ENCODE measurements around the gene AP3S1.
"Not testable (repeated sequence)": the region's sequence is repeated elsewhere in the genome, so short reads cannot be mapped to it uniquely, and the experiment has no call there.

AP3S1 gene

DNA sequence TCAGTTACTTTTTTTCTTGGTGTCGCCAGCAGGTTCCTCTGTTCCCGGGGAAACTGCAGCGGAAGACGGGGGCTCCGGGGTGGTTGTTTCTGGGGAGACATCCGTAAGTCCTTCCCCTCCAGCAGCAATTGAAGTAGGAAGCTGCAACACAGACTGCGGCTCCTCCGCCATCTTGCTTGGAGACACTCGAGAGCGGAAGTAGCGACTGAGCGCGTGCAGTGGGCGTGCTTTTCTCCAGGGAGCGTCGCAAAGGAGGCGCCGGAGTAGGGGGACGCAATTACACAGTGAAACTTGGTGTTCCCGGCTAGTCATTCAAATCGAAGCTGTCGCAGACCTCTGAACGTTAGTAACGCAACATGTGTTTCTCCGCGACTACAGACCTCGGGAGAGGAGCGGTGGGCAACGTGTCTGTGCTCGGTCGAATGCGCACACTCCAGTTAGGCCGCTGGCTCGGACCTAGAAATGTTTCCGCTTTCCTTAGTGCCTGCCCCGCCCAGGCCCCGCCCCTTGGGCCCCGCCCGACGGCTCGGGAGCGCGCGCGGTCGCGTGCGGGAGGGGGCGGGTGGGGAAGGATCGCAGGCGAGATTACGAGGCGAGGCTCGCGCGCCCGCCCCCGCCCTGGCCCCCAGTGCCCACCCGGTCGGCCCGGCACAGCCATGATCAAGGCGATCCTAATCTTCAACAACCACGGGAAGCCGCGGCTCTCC lies at the start of gene AP3S1, which contains the start of gene ATG12:
TSS of gene AP3S1 (plus strand) at position 554 of the 707 bp plus-strand sequence. CDS start at position 657, 103 bp downstream.
TSS of gene ATG12 (minus strand) at position 184 of the 707 bp plus-strand sequence. CDS start at position 171, 13 bp downstream.
- DNase-seq (ENCODE audit: low read depth): peak; percentile 84

DNA sequence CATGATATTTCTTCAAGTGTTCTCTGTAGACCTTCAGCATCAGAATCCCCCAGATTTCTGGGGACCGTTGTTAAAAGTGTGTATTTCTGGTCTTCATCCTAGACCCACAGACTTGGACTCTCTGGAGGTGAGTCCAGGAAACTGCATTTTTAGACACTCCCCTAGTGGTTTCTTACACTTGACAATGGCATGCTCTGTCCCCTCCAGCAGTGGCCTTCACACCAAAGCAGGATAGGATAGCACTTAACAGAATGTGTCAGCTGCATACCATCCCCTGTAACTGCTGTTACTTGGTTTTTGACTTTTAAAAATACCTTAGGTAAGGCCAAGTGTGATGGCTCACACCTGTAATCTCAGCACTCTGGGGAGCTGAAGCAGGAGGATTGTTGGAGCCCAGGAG lies 46.0 kb upstream of the AP3S1 start:
- DNase-seq (ENCODE audit: low read depth): no peak

DNA sequence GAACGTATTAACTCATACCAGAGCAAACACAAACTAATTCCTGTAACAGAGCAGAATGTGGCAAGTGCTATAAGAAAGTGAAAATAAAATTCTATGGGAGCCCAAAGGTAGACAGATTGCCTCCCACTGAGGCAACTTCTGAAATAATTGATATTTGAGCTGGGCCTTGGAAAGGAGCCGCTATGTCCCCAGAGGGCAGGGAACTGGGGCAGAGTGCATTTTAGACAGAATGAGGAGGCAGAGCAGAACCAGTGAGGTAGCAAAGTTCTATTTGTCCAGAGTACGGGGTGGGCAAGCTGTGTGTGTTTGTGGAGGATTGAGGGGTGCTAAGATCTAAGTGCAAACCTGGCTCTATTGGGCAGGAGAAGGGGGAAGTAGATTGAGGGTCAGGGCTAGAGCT lies 45.1 kb upstream of the AP3S1 start:
- DNase-seq (ENCODE audit: low read depth): no peak

DNA sequence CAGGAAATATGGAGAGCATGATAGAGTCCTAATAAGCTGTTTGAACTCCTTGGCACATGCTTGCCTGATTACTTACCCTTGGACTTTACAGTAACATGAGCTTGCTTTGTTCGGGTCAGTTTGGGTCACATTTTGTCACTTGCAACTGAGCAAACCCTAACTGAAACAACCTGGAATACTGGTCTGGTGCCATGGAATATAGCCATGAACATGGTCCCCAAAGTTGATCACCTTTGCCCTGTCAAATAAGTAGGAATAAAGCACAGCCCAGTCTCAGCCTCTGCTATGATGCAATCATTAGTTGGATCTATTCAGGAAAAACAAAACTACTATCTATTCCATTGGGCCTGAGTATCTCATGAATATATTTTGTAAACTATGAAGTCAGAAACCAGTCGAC lies 43.5 kb upstream of the AP3S1 start:
- no peak for DNase-seq (ENCODE audit: low read depth)

DNA sequence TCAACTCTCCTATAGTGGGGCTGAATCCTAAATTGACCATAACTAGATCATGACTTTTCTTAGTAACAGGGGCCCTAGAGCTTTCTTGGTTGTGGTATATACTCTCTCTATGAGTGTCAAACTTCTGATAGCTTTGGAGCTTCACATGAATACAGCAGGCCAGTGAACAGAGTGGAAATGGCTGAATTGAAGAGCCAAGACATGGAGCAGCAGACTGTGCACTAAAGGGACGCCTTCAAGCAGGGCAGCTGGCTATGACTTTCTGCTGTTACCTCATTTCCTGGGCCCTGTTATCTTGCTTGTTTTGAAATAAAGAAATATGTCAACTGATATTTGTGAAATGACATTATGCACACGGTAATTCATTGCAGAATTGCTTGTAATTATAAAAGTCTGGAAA lies 41.6 kb upstream of the AP3S1 start:
- no peak for DNase-seq (ENCODE audit: low read depth)

GRCh38 chr5:115801152-115801551 lies 40.6 kb upstream of the AP3S1 start:
- DNase-seq (ENCODE audit: low read depth): no peak

GRCh38 chr5:115801984-115802383 lies 39.8 kb upstream of the AP3S1 start:
- no peak for DNase-seq (ENCODE audit: low read depth)

- no peak for DNase-seq (ENCODE audit: low read depth)
These were observed 34.6 kb upstream of the AP3S1 start for GRCh38 chr5:115806986-115807653.

GRCh38 chr5:115807654-115808052 lies 34.1 kb upstream of the AP3S1 start:
- DNase-seq (ENCODE audit: low read depth): no peak

DNA sequence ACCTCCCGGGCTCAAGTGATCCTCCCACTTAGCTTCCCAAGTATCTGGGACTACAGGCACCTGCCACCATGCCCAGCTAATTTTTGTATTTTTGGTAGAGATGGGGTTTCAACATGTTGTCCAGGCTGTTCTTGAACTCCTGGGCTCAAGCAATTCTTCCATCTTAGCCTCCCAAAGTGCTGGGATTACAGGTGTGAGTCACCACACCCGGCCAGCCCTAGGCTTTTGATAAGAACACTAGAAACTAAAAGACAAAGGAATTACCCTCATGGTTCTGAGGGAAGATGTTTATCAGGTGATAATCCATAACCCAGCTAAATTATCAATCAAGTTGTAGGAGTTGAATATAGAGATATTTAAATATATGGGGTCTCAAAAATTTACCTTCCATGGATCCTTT lies 33.7 kb upstream of the AP3S1 start:
- not testable (repeated sequence) for DNase-seq (ENCODE audit: low read depth)

- DNase-seq (ENCODE audit: low read depth): no peak
These were observed 31.8 kb upstream of the AP3S1 start for GRCh38 chr5:115809946-115810345.

DNA sequence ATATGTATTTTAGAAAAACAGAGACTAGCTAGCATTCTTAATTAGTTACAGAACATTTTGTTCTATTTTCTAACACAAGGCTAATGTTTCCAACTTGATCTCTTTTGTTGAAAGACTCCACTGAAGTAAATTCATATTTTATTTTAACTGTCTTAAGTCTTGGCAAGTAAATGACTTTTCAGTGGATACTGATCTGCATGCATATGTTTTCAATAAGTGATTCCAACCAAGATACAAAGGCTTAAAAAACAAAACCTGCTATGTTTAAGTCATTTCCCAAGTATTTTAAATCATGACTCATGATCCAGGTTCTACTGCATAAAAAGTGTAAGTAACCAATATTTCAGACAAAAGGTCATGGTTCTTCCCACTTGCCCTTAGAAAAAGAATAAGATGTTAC lies 31.0 kb upstream of the AP3S1 start:
- DNase-seq (ENCODE audit: low read depth): no peak

- no peak for DNase-seq (ENCODE audit: low read depth)
These were observed 30.3 kb upstream of the AP3S1 start for GRCh38 chr5:115811406-115811805.

DNA sequence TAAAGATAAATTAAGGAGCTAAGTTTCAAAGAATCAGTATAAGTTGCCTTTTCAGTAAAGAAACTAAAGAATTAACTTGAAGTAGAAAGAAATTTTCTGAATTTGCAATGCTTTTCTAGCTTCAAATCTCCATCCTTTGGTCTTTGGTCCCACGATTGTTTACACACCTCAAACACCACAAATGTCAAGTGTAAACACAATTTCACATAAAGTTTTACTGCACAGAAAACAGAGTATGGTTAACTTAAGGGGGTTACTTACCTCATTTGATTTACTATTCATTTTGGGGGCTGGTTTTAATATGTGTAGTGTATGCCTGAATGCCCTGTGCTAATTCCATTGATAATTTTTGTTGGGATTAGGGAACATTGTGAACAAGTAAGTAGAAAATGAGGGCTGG lies 29.4 kb upstream of the AP3S1 start:
- no peak for DNase-seq (ENCODE audit: low read depth)

GRCh38 chr5:115813719-115814118 lies 28.0 kb upstream of the AP3S1 start:
- no peak for DNase-seq (ENCODE audit: low read depth)

DNA sequence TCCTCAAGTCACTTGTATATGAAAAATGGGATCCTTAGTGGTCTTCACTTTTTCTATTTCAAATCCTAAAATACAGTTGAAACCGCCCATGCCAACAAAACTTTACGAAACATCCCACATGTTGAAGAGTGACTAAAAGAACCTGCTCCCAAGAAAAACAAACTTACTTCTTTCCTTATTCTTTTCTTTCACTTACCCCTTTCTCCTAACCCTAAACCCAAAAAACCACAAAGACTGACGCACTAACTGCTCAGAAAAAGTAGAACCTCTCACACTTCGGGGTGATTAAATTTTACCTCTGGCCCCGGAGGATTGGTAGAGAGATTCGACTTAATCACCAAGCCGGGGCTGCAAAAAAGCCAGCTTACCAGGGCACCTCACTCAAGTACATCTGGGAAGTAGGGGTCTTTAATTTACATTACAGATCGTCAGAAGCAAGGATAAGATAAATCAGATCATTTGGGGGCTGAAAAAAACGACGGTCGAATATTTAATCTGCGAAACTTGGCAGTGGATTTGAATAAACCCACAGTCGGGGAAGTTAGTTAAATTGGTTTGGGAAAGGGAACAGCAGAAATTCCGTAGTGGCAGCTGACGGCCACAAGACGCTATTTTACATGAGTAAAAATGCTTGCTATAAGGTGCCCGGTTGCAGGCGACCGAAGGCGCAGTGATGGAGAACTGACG lies 26.6 kb upstream of the AP3S1 start:
- no peak for DNase-seq (ENCODE audit: low read depth)

GRCh38 chr5:115815693-115816225 lies 26.0 kb upstream of the AP3S1 start:
- DNase-seq (ENCODE audit: low read depth): no peak

- DNase-seq (ENCODE audit: low read depth): no peak
These were observed 25.3 kb upstream of the AP3S1 start, which contains the start of gene CDO1 for GRCh38 chr5:115816226-115817081. Gene CDO1 (minus strand): TSS chr5:115816659. CDS start chr5:115816397, 262 bp downstream.

DNA sequence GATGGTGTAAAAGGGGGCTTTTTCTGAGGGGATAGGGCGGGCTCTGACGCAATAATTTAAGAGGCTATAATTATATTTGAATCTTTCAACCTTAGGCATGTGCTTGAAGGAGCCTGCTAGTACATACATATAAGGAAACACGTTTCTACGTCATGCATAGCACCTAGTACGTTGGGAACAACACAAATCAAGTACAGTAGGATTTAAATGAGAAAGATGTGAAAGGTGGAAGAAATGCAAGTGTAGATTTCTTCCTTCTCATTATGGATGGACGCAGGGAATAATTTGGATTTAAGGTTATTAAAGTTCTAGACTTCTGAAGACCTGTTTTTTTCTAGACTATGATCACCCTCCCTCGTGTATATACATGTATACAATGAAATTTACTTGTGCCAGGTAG lies 24.3 kb upstream of the AP3S1 start:
- no peak for DNase-seq (ENCODE audit: low read depth)

- DNase-seq (ENCODE audit: low read depth): no peak
These were observed 22.9 kb upstream of the AP3S1 start for GRCh38 chr5:115818821-115819220.

GRCh38 chr5:115820846-115821245 lies 20.9 kb upstream of the AP3S1 start:
- DNase-seq (ENCODE audit: low read depth): no peak

- not testable (repeated sequence) for DNase-seq (ENCODE audit: low read depth)
These were observed 16.8 kb upstream of the AP3S1 start for GRCh38 chr5:115824983-115825382.

Measured in stimulated activated CD4-positive, alpha-beta T cell treated with anti-CD3 and anti-CD28 coated beads, Interleukin-2, amount 100 ng/mL, for 4 hours (primary cell).